ENCODE results near the gene IL36A.

Gene IL36A

GRCh38 chr2:113005030-113005509 is at the start of gene IL36A:
TSS of gene IL36A (plus strand) at chr2:113005459. CDS start at chr2:113005872, 413 bp downstream.
- TF ChIP-seq POLR2A (IDR thresholded peaks at IDR 0.05; ENCODE audit: low read length) (no peak), GATA1 (IDR thresholded peaks at IDR 0.05; ENCODE audit: low read depth, low read length) (no peak)
- DNase-seq, result no peak

GRCh38 chr2:112957511-112957910 is 47.7 kb upstream of the IL36A start:
- no peak for DNase-seq
- TF ChIP-seq POLR2A (IDR thresholded peaks at IDR 0.05; ENCODE audit: low read length) (no peak), GATA1 (IDR thresholded peaks at IDR 0.05; ENCODE audit: low read depth, low read length) (no peak)

GRCh38 chr2:112958428-112959108 is 46.7 kb upstream of the IL36A start:
- DNase-seq, result peak; percentile 55 to 78
- TF ChIP-seq POLR2A (IDR thresholded peaks at IDR 0.05; ENCODE audit: low read length) (no peak), GATA1 (IDR thresholded peaks at IDR 0.05; ENCODE audit: low read depth, low read length) (no peak)

GRCh38 chr2:112959109-112959812 is 46.0 kb upstream of the IL36A start:
- TF ChIP-seq POLR2A (IDR thresholded peaks at IDR 0.05; ENCODE audit: low read length) (no peak), GATA1 (IDR thresholded peaks at IDR 0.05; ENCODE audit: low read depth, low read length) (no peak)

GRCh38 chr2:112960230-112960825 is 44.9 kb upstream of the IL36A start:
- no peak for DNase-seq
- no peak for TF ChIP-seq POLR2A (IDR thresholded peaks at IDR 0.05; ENCODE audit: low read length)
- no peak for TF ChIP-seq GATA1 (IDR thresholded peaks at IDR 0.05; ENCODE audit: low read depth, low read length)

More at GRCh38 chr2:112959109-112959812, 46.0 kb upstream of the IL36A start:
- peak; percentile 21 to 24 for DNase-seq

- TF ChIP-seq GATA1 (IDR thresholded peaks at IDR 0.05; ENCODE audit: low read depth, low read length), result no peak
- no peak for DNase-seq
Observed at GRCh38 chr2:112962308-112963175, 42.7 kb upstream of the IL36A start.

GRCh38 chr2:112967023-112967422 is 38.2 kb upstream of the IL36A start:
- no peak for TF ChIP-seq GATA1 (IDR thresholded peaks at IDR 0.05; ENCODE audit: low read depth, low read length)
- TF ChIP-seq POLR2A (IDR thresholded peaks at IDR 0.05; ENCODE audit: low read length), result no peak
- DNase-seq, result no peak

- TF ChIP-seq GATA1 (IDR thresholded peaks at IDR 0.05; ENCODE audit: low read depth, low read length) (no peak), POLR2A (IDR thresholded peaks at IDR 0.05; ENCODE audit: low read length) (no peak)
- DNase-seq, result no peak
Observed at GRCh38 chr2:112972423-112973086, 32.7 kb upstream of the IL36A start.

- DNase-seq, result no peak
- TF ChIP-seq GATA1 (IDR thresholded peaks at IDR 0.05; ENCODE audit: low read depth, low read length) (no peak), POLR2A (IDR thresholded peaks at IDR 0.05; ENCODE audit: low read length) (no peak)
Observed at GRCh38 chr2:112973156-112973555, 32.1 kb upstream of the IL36A start.

- DNase-seq, result no peak
- TF ChIP-seq GATA1 (IDR thresholded peaks at IDR 0.05; ENCODE audit: low read depth, low read length), result no peak
- no peak for TF ChIP-seq POLR2A (IDR thresholded peaks at IDR 0.05; ENCODE audit: low read length)
Observed at GRCh38 chr2:112977559-112978056, 27.7 kb upstream of the IL36A start, which contains the start of gene IL36G. TSS of gene IL36G (plus strand) at chr2:112978006. CDS start at chr2:112978639, 633 bp downstream.

GRCh38 chr2:112979731-112980130 is 25.5 kb upstream of the IL36A start:
- DNase-seq, result no peak
- no peak for TF ChIP-seq GATA1 (IDR thresholded peaks at IDR 0.05; ENCODE audit: low read depth, low read length)
- no peak for TF ChIP-seq POLR2A (IDR thresholded peaks at IDR 0.05; ENCODE audit: low read length)

GRCh38 chr2:112980537-112980936 is 24.7 kb upstream of the IL36A start:
- DNase-seq, result no peak
- no peak for TF ChIP-seq POLR2A (IDR thresholded peaks at IDR 0.05; ENCODE audit: low read length)
- no peak for TF ChIP-seq GATA1 (IDR thresholded peaks at IDR 0.05; ENCODE audit: low read depth, low read length)

GRCh38 chr2:112985090-112985489 is 20.2 kb upstream of the IL36A start:
- DNase-seq, result no peak

More at GRCh38 chr2:112985090-112985489, 20.2 kb upstream of the IL36A start:
- TF ChIP-seq POLR2A (IDR thresholded peaks at IDR 0.05; ENCODE audit: low read length), result no peak
- TF ChIP-seq GATA1 (IDR thresholded peaks at IDR 0.05; ENCODE audit: low read depth, low read length), result no peak

Measured in erythroblast (primary cell).